ENCODE results near the gene REPS2.

REPS2 gene

GRCh38 chrX:17035111-17035510 lies 88.7 kb downstream of the REPS2 start:
- DNase-seq (ENCODE audit: low read depth in 3 of 3) = no peak

- no peak for DNase-seq (ENCODE audit: low read depth in 3 of 3)
These were observed 89.9 kb downstream of the REPS2 start for GRCh38 chrX:17036171-17036961.

- no peak for DNase-seq (ENCODE audit: low read depth in 3 of 3)
These were observed 91.8 kb downstream of the REPS2 start for GRCh38 chrX:17038277-17038676.

GRCh38 chrX:17038681-17039161 lies 92.3 kb downstream of the REPS2 start:
- DNase-seq (ENCODE audit: low read depth in 3 of 3) = no peak

- no peak for DNase-seq (ENCODE audit: low read depth in 3 of 3)
These were observed 93.4 kb downstream of the REPS2 start for GRCh38 chrX:17039826-17040225.

- DNase-seq (ENCODE audit: low read depth in 3 of 3) = no peak
These were observed 94.3 kb downstream of the REPS2 start for GRCh38 chrX:17040711-17041110.

GRCh38 chrX:17042037-17042436 lies 95.6 kb downstream of the REPS2 start:
- DNase-seq (ENCODE audit: low read depth in 3 of 3) = no peak

- peak in 2 of 3 experiments; percentile 0 to 9 for DNase-seq (ENCODE audit: low read depth in 3 of 3)
These were observed 100.1 kb downstream of the REPS2 start for GRCh38 chrX:17046478-17047097.

GRCh38 chrX:17047224-17047623 lies 100.8 kb downstream of the REPS2 start:
- DNase-seq (ENCODE audit: low read depth in 3 of 3) = no peak

GRCh38 chrX:17052210-17052609 lies 105.8 kb downstream of the REPS2 start:
- DNase-seq (ENCODE audit: low read depth in 3 of 3) = no peak

GRCh38 chrX:17052793-17053192 lies 106.3 kb downstream of the REPS2 start:
- no peak for DNase-seq (ENCODE audit: low read depth in 3 of 3)

GRCh38 chrX:17053502-17053901 lies 107.0 kb downstream of the REPS2 start:
- DNase-seq (ENCODE audit: low read depth in 3 of 3) = no peak

- no peak for DNase-seq (ENCODE audit: low read depth in 3 of 3)
These were observed 110.6 kb downstream of the REPS2 start for GRCh38 chrX:17056868-17057608.

GRCh38 chrX:17062065-17062464 lies 115.6 kb downstream of the REPS2 start:
- DNase-seq (ENCODE audit: low read depth in 3 of 3) = no peak

GRCh38 chrX:17065100-17065499 lies 118.6 kb downstream of the REPS2 start:
- DNase-seq (ENCODE audit: low read depth in 3 of 3) = no peak

- no peak for DNase-seq (ENCODE audit: low read depth in 3 of 3)
These were observed 121.1 kb downstream of the REPS2 start for GRCh38 chrX:17067534-17067933.

- no peak for DNase-seq (ENCODE audit: low read depth in 3 of 3)
These were observed 125.8 kb downstream of the REPS2 start for GRCh38 chrX:17072301-17072700.

GRCh38 chrX:17072721-17073230 lies 126.3 kb downstream of the REPS2 start:
- DNase-seq (ENCODE audit: low read depth in 3 of 3) = no peak

GRCh38 chrX:17075004-17075403 lies 128.5 kb downstream of the REPS2 start:
- DNase-seq (ENCODE audit: low read depth in 3 of 3) = no peak

- DNase-seq (ENCODE audit: low read depth in 3 of 3) = no peak
These were observed 130.9 kb downstream of the REPS2 start for GRCh38 chrX:17077361-17077760.

- DNase-seq (ENCODE audit: low read depth in 3 of 3) = no peak
These were observed 131.7 kb downstream of the REPS2 start for GRCh38 chrX:17078031-17078720.

GRCh38 chrX:17081511-17081910 lies 135.1 kb downstream of the REPS2 start:
- DNase-seq (ENCODE audit: low read depth in 3 of 3) = no peak

Measured in stimulated activated CD4-positive, alpha-beta T cell treated with anti-CD3 and anti-CD28 coated beads, TNF-alpha, amount 100 ng/mL, for 24 hours (primary cell).